Stimulated activated CD4-positive, alpha-beta T cell treated with anti-CD3 and anti-CD28 coated beads, TNF-alpha, amount 100 ng/mL, for 1 hour (primary cell): ENCODE results near the gene NR1D1.

Experiments used
- DNase-seq, 3 donors: peaks; one replicate each; pipeline ENCODE4 v3.0.0-alpha.2; 2020; ENCODE audit warnings: low read depth in 3 of 3, low spot score in 1 of 3

NR1D1 gene

DNA sequence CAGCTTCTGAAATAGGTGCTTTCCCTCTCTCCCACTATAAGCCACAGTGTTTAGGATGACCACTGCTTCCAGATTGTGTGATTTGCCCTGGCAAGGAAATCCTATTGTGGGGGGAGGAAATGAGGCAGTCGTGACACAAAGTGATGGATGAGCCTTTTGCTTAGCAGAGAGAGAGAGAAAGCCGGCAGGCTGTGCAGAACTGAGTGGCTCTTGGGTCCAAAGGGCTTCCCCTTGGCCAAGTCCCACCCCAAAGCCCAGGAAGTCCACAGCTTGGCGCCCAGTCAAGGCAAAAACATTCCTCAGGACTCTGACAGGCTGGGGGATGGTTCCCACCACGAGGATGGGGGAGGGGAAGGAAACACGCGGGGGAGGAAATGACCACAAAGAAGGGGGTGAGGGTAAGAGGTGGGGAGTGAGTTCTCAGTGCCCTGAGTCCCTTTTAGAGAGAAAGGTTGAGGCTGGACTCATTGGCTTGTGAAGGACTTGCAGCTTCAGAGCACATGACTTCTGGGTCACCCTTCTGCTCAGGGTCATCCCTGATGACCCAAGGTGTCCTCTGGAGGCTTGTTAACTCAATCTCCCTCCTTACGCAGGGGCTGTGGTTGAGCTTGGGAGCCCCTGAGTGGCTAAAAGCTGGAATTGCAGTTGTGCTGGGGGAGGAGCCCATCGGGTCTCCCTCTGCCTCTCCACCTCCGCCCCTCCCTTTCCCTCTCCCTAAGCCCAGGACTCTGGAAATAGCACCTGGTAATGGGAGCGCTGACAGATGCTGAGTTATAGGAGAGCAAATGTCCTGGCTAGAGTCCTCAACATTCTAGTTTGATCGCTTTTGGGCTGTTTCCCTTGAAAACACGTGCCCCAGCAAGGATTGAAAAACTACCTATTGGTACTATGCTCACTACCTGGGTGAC is 11.1 kb upstream of the NR1D1 start:
- DNase-seq: peak in 1 of 3 donors; percentile 28

DNA sequence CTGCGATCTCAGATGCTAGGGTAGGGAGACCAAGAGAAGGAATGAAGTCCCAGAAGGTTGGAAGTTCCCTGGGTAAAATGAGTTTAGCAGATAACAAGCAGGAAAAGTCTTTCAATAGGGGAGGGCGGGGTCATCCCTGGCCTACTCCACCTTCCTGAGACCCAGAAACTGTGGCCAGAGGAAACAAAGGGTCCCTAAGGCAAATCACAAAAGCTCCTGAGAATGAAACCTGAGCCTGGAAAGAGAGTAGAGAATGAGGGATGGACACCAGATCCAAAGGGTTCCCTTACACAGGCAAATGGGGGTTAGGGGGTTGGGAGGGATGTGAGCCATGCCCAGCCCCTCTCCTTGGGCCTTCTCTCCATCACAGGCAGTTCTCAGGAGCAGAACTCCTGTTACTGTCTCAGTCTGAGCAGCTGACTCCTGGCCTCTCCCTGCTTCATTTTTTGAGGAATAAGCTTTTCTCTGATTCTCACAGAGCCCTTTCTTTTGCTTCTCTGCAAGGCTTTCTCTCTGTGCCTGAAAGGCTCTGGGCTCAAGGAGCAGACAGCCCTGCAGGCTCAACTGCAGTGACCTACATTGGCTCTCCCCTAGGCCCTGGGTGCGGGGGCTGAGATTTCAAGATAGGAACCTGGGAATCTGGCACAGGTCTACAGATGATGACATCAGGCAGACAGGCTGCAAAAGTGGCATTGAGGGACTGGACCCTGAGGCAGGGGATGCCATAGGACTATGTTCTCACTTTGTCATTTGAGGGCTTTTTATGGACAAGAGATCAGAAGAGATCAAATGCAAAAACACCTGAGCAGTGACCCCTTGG is 9.8 kb upstream of the NR1D1 start:
- no peak for DNase-seq

DNA sequence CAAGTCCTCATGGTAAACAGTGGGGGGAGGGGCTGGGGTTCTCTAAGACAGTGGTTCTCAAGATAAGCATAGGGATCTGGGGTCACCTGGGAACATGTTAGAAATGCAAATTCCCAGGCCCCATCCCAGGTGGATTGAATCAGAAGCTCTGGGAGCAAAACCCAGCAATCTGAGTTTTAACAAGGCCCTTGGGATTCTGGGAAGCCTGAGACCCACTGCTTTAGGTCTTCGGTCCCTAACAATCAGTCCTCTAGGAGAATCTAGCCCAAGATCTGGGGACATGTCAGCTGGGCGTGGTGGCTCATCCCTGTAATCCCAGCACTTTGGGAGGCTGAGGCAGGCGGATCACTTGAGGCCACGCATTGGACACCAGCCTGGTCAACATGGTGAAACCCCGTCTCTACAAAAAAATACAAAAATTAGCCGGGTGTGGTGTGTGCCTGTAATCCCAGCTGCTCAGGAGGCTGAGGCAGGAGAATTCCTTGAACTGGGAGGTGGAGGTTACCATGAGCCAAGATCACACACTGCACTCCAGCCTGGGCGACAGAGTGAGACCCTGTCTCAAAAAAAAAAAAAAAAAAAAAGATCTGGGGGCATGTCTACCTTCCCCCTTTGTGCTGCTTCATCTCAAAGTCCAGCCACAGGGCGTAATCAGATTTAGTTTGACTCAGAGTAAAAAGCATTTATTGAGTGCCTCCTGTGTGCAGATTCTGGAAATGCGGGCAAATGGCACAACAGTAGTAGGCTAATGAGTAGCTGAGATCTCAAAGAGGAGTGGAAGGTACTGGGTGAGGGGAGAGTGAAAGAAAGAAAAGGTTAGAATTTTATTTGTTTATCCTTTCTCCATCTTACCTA is 8.8 kb upstream of the NR1D1 start:
- no peak for DNase-seq

DNA sequence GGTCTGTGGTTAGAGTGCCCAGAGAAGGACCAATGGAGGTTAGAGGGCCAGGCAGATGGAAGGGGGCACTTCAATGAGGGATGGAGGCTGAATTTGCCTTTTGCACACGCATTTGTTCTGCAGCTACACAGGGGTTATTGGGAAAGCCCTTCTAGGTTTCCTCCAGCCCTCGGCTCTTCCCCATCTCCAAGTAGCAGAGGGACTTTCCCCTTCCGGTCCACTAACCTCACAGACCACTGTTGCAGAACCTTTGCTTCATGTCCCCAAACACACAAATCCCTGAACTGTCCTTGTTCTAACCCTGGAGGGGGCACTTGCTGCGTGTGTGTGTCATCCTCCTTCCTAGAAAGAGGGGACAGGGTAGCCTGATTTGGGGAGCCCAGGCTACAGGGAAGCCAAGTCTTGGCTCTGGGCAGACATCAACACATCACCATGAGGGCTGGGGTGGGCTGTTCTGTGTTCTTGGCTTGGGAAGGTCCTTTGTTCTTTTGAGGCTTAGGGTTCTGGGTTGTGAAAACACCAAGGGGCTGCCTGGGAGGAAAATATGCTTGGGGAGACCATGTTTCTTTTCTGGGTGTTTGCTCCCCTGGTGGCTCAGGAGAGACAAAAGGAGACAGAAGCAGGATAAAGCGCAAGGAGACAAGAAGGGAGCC is 7.3 kb upstream of the NR1D1 start:
- no peak for DNase-seq

DNA sequence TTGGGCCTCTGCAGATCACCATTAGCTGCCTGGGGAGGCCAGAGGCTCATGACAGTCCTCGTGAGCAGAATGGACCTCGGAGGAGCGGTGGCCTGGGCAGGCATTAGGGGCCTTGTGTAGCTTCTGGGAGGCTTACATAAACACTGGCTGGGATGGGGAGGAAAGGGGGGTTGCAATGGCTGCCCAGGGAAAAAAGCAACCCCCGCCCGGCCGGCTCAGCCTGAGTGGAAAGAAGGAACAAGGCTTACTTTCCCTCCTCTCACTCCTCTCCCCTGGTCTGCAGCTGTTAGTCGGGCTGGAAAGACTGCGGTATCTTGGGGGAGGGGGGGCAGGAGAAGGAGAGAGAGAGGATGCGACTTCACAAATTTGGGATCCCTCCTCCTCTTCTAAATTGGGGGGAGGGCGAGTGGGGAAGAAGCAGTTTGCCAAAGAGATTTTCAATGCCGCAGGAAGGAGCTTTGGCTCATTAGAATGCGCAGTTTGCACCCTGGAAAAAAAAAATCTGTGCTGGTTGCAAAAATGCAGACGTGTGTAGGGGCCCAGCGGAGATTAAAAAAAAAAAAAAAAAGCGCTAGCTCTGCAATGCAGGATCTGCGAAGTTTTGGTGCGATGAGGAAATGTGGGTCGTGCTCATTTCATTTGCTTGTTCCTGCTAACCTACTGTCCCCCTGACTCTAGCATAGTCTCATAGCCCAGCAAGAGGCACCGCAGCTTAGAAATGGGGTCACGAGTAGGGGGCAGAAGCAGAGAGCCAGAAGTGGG is 6.6 kb upstream of the NR1D1 start:
- DNase-seq: no peak

DNA sequence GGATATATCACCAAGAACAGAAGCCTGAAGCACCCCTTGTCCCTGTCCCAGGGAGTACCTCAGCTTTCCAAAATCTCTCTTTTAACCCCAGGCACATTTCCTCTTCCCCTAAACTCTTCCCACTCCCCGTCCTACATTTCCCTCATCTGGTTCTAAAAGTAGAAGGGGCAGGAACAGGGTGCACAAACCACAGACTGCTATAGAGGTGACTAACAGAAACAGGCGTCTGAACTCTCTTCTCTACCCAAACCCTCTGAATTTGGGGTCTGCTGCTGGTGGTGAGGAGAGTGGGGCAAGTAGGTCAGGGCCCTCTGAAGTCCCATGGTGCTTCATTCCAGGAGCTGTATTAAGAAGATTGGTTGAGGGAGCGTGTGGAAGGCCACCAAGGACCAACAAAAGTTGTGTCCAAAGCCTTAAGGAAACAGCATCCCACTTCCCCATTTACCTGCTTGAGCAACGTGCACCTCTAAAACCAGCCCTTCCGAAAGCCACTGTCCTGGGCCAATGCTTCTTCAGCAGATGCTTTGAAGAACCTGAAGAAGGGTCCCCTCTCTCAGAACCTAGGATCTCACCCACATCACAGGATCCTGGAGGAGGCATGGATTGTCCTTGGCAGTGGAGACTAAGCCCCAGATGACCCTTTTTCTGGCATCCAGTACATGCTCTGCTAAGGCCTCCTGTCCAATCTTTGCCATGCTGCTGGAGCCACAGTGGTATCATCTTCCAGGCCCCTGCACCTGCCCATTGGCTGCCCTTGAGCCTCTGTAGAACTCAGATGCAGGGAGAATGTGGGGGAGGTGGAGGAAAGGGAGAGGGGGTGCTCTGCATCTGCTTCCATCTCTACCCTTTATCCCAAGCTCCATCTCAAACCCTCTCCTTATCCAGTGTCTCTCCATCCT is 5.7 kb upstream of the NR1D1 start:
- DNase-seq: no peak

DNA sequence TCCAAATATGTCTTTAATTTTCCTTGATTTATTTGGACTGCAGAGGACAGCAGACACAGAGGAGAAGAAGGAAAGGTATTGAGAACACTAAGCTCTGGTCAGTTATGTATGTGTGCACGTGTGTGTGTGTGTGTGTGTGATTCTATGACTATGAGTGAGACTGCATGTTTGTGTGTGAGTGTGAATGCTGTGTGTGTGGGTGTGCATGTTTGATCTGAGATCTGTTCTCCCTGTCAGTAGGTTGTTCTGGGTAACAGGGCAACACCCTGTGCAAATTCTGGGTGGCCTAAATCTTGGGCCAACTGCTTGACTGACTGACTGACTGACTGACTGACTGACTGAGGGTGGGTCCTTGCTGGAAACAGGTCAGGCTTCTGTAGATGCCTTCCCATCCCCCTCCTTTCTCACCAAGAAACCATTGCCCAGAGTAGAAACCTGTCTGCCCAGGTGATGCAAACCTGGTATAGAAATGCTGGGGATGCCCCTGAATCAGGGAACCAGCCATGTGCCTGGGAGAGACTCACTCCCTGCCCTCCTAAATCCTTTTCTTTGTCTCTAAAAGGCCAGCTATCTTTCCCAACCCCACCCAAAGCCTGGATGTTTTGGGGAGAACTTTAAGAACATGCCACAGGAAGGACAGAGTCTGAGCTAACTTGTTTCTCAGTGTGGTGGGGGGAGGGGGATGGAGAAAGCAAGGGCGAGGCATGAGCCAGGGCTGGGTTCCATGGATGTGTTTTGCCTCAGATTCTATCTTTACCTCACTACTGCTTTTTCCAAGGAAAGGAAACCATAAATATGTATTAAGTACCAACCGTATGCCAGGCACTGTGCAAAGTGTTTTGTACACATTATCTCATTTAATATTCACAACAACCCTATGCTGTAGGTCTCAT is 4.5 kb upstream of the NR1D1 start:
- no peak for DNase-seq

DNA sequence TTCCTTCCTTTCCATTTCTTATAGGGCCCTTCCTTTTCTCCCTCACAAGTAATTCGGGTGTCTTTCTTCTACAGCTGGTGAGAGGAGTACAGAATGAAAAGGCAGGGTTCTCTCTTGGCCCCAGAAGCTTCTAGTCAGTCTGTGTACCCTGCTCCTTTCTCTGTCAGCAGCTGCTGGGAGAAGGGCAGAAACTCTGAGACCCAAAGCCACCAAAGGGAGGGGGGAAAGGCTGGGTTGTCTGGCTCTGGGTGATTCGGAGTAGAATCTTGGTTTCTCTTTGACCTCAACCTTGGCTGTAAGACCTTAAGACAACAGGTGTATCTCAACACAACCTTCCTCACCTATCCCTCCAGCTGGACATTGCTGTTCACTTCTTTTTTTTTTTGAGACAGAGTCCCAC is 3.3 kb upstream of the NR1D1 start:
- DNase-seq: no peak

DNA sequence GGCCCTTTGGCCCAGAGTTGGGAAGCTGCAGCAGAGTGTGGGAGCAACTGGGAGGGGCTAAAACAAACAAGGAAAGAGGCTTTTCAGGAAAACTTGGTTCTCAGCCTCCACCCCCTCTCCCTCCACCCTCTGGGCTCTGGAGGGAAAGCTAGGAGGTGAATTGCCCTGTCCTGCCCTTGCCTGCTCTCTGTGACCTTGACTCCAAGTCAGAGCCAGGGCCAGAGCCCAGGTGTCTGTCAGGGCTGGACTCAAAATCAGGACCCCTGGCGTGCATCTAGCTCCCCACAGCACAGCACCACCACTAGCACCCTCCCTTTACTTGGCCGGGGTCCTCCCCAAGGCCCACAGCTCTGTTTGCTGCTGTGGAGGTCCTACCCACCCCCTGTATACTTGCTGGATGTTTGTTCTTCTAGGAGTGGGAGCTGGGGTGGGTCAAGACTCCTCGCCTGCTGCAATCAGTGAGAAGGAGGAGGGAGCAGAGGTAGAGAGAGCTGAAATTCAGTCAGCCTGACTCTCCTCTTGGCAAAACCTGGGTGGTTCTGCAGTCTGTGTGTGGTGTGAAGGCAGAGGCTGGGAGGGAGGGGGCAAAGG is 2.8 kb upstream of the NR1D1 start:
- DNase-seq: no peak

DNA sequence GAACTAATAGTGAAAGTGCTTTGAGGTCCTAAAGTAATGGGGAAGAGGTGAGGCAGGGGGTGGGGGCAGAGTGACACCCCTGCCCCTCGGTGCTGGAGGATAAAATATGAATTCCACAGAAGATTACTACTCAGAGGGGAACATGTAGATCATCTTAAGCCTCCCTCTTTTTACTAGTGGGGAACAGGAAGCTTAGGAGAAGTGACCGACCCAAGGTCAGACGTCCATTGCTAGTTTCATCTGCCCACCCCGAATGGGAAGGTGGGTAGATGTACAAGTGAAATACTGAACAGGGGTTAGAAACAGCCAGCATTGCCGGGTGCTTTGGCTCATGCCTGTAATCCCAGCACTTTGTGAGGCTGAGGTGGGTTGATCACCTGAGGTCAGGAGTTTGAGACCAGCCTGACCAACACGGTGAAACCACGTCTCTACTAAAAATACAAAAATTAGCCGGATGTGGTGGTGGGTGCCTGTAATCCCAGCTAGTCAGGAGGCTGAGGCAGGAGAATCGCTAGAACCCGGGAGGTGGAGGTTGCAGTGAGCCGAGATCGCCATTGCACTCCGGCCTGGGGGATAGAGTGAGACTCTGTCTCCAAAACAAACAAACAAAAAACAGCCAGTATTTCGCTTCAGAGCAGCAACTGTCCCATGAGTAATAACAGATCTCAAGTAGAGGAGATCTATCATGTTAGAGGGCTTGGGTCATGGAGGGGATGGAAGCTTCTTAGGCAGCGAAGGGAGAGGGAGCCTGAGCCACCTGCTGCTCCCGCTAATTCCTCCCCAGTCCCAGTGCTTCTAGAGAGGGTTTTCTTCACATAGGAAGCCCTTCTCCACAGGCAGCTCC is 1.2 kb upstream of the NR1D1 start:
- DNase-seq: no peak

DNA sequence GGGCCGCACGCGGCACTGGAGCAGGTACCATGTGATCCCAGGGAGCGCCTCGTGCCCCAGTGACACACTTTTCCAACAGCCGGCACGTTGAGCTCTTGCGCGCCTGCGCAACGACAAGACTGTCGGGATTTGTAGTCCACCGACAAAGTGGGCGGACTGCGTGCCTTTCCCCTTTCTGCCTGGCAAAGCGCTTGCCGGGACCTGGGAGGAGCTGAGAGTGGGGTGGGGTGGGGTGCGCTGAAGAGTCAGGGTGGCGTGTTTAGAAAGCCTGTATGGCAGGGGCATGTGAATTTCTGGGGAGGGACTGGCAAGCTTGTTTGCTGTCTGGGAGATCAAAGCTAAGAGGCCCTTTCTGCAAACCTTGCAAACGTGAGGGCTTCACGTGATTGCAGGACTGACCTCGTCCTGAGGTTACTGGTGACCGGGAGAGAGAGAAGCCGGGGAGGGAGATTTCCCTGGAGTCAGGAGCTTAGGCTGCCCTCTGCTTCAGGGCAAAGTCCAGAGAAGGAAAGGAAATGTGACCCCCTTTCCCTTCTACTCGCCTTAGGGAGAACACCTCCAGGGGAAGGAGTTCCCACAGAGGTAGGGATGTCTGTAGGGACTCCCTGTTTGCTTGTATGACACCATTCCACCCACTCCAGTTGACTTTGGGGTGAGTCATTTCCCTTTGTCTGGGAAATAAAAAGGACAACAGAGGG is 429 bp upstream of the NR1D1 start:
- DNase-seq: peak; percentile 73 to 83 (median 80)

DNA sequence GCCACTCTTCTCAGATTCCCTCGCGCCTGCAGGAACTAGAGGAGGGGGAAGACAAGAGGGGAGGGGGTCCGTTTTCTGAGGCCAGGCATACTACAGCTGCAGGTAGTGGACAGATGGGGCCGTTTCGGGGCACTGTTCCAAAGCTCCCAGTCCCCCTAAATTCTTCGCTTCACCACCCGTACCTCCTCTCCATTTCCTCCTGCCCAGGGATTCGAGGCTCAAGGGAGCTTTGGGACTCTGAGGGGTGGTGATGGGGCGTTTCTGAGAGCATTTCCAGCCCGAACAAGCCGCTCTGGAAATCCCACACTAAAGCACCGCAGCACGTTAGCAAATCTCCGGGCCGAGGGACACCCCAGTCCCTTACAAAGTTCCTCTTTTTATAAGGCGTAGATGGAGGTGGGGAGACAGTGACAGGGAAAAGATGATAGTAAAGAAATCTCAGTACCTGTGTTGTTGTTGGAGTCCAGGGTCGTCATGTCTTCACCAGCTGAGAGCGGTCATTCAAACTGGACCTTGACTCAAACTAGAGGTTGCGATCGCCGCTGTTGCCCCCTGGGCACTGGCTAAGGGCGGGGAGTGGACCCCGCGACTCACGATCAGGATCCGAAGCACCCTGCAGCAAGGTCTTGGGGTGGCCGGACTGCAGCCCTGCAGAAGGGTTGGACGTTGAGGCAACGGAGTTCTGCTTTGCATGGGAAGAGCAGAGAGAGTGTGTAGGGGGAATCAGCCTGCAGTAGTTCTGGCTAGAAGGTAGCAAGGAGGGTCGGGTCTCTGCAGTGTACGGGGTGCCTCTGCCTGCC is 570 bp downstream of the NR1D1 start:
- DNase-seq: no peak

DNA sequence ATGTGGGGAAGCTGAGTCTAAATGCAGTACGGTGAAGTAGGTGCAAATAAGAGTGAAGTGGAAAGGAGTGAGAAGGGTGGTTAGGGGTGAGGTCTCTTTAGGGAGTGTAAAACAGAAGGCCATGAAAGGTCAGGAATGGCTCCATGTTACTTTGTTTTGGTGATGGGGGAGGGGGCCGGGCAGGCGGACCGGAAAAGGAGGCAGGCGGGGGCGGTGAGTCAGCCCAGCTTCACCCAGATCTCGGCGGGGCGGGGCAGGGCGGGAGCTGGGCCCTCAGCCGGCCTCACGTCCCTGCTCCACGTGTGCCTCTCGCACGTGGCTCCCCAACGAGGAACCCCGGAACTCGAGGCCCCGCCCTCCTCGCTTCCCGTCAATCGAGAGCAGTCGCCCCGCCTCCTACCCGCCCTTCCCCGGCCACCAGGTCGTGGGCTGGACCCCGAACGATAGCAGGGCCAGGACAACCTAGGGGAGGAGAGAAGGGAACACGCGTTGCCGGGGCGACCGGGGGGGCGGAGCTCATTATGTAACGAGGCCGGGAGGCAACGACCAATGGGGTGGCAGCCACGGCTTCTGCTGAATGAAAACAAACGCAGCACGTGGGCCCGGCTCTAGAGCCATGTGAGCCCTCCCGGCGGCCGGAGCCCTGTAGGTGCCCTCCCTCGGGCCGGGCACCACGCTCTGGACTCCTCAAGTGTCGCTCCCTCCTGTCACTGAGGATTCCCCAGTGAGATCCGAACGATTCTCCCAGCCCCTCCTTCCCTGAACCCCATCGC is 1.4 kb downstream of the NR1D1 start:
- DNase-seq: peak; percentile 98 to 99 (median 98)
